GM18873 (cell line): ENCODE measurements around the gene KRTAP19-3.
"Not testable (repeated sequence)": the region's sequence is repeated elsewhere in the genome, so short reads cannot be mapped to it uniquely, and the experiment has no call there.

Experiments used
- ATAC-seq: cut with Tn5 transposase; IDR thresholded peaks from one replicate; pipeline ENCODE4 v1.9.1; 2021; ENCODE audit warnings: mild to moderate bottlenecking, moderate library complexity, moderate number of reproducible peaks; ENCODE audit not compliant: unreplicated experiment, low FRiP score

KRTAP19-3 gene

GRCh38 chr21:30491963-30492428 lies at the start of gene KRTAP19-3:
Gene KRTAP19-3, minus strand, starts transcription at chr21:30492013. Its CDS starts 56 bp downstream, at chr21:30491957.
- ATAC-seq: no peak

DNA sequence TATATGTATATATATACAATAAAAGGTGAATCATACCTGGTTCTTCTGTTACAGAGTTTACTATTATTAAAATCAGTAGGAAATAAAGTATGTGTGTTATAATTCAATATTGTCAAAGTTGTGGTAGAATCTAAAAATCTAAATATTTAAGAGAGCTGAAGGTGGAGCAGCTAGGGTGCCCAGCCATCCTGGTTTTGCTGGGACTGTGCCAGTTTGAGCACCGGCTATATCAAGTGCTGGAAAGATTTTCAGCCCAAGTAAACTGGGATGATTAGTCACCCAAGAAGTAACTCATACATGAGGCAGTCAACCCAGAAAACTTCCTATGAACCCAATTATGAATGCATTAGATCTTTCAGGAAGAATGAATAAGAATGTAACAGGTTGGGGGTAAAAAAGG lies 27.1 kb upstream of the KRTAP19-3 start:
- no peak for ATAC-seq

DNA sequence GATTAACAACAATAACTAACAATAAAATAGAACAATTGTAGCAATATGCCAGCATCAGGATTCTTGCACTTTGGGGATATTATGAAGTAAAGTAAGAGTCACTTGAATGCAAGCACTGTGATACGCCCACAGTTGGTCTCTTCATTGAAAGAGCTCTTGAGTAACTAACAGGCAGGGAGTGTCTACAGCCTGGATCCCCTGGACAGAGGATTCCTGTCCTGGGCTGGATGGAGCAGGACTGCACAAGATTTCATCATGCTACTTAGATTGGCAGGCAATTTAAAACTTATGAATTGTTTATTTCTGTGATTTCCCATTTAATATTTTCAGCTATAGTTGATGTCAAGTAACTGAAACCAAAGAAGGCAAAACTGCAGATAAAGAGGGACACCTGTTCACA lies 23.9 kb upstream of the KRTAP19-3 start:
- ATAC-seq: no peak

GRCh38 chr21:30505621-30506205 lies 13.9 kb upstream of the KRTAP19-3 start:
- ATAC-seq: not testable (repeated sequence)

- ATAC-seq: no peak
Measured at GRCh38 chr21:30502041-30502440, 10.2 kb upstream of the KRTAP19-3 start, which contains the start of gene KRTAP19-5. Gene KRTAP19-5, minus strand, starts transcription at chr21:30502141. Its CDS starts 51 bp downstream, at chr21:30502090.

DNA sequence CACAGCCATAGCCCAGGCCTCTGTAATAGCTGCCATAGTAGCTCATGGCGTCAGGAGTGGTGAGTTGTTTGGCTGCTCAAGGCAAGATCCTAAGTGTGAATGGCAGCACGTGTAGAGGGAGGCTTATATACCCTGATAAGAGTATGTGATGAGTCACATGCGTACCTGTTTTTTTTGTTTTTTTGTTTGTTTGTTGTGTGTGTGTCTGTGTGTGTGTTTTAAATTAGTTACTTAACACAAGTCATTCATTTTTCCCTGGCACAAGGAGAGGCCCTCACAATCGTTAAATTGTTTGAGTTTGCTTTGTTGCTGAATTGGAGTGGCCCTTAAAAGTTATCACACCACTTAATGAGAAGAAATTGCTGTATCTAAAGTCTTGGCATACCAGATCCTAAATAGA lies 5.3 kb upstream of the KRTAP19-3 start, which contains the start of gene KRTAP19-4:
Gene KRTAP19-4 (minus strand): TSS at position 101 of the 400 bp plus-strand sequence. CDS start 55 bp downstream, at position 46.
- no peak for ATAC-seq

- no peak for ATAC-seq
Measured at GRCh38 chr21:30487336-30487735, 4.5 kb downstream of the KRTAP19-3 start, which contains the start of gene KRTAP19-2. Gene KRTAP19-2, minus strand, starts transcription at chr21:30487436. Its CDS starts 88 bp downstream, at chr21:30487348.

DNA sequence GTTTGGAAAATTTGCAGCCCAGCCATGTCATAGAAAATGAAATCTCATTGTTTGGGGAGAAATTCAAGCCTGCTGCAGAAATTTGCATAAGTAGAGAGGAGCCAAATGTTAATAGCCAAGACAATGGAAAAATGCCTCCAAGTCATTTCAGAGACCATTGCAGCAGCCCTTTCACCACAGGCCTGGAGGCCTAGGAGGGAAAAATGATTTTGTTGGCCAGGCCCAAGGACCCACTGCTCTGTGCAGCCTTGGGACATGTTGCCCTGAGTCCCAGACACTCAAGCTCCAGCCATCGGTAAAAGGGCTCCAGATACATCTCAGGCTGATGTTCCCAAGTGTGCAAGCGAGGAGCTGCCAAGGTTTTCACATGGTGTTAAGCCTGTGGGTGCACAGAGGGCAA lies 5.6 kb downstream of the KRTAP19-3 start:
- no peak for ATAC-seq

DNA sequence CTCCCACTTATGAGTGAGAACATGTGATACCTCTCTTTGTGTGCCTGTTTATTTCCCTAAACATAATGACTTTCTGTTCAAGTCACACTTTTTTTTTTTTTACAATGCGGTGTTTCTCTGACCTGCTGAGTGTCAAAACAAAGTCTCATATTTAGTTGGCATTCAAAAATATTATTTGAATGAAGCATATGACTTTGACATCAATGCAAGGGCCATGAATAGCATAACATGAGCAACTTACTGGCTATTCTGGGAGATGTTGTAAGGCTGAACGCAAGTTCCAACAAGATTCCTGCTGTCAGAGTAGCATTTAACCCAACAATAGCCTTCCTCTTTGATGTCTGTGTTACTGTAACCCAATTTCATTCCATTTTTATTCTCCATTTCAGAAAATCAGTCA lies 9.7 kb downstream of the KRTAP19-3 start:
- no peak for ATAC-seq

GRCh38 chr21:30480145-30480544 lies 11.7 kb downstream of the KRTAP19-3 start, which contains the start of gene KRTAP19-1:
Gene KRTAP19-1, minus strand, starts transcription at chr21:30480367. Its CDS starts 50 bp downstream, at chr21:30480317.
- ATAC-seq: no peak

DNA sequence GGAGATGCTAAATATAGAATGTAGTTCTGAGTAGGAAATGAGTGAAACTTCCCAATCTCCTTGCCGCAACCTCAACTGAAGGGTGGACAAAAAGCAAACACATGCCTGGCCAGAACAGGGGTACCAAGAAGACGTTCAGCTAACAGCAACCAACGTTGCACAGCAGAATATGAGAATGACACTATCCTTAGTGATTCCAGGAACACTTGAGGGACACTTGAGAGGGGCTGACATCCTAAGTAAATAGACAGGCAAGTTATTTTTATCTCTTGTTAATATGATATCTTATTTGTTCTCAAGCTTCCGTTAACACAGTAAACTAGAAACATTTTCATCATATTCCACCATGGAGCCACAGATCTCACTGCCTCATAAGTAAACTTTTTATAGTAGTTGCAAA lies 12.6 kb downstream of the KRTAP19-3 start:
- ATAC-seq: no peak

GRCh38 chr21:30478004-30478403 lies 13.8 kb downstream of the KRTAP19-3 start:
- no peak for ATAC-seq

DNA sequence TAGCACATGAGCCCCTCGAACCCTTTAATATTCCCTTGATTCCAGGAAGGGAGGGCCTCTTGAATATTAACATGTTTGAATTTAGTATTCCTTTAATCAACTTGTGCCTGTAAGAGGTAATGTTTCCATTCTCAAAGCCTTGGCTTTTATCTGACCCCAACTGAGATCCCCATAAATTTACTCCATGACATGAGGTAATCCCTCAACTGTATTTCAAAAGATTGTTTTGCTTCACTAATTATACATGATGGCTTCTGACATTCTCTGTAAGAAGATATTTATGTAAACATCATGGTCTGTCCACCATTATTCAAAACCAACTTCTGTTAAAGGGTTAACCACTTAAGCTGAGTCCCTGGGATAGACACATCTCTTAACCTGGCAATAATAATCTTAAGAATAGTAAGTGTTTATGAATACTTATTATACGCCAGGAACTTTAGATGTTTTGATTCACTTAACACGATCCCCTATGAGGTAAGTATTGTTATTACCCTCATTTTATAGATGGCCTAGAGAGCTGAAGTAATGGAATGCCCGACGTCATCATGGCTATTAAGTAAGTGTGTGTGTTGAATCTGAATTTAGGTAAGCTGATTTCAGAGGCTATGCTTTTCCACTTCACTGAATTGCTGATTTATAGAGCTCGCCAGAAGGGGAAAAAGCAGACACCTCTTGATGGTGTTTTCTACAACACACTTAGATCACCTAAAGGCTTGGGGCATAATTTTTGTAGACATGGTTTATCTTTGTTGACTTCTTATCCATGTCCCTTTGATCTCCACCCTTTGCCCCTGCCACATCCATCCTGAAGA lies 22.7 kb downstream of the KRTAP19-3 start:
- no peak for ATAC-seq

DNA sequence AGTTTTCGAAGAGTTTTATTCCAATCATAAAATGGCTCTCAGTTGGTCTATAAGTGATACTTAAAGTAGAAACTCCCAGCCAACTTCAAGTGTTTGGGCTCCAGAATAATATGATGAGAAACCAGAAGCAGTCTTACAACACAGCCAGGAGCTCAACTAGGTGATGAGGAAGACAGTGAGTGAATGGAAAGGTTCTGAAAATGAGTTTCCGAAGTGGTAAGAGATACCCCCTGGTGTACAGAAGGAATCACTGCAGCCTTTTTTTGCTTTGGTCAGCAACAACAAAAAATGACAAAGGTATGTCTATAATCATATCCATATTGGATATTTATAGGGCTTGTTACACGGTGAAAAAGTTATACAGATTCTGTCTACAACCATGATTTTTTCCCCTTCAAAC lies 28.1 kb downstream of the KRTAP19-3 start:
- no peak for ATAC-seq

- no peak for ATAC-seq
Measured at GRCh38 chr21:30448514-30448913, 43.3 kb downstream of the KRTAP19-3 start.

DNA sequence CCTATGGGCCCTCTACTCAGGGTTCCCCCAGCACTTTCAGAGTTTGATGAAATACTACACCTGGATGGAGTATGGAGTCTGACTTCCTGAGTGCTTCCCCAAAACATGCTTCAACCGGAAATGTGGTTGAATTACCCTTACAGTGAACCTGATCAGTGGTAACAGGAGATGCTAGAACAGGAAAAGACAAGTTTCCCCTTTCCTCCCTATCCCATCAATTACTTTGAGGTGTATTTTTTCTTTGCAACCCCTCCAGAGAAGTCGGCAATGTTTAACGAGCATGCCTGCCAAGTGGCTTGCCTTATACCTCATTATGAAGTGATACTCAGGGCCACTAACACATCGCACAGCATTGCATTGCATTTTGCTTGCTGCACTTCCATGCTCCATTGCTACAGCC lies 44.8 kb downstream of the KRTAP19-3 start:
- ATAC-seq: no peak

- ATAC-seq: no peak
Measured at GRCh38 chr21:30444204-30444603, 47.6 kb downstream of the KRTAP19-3 start.

DNA sequence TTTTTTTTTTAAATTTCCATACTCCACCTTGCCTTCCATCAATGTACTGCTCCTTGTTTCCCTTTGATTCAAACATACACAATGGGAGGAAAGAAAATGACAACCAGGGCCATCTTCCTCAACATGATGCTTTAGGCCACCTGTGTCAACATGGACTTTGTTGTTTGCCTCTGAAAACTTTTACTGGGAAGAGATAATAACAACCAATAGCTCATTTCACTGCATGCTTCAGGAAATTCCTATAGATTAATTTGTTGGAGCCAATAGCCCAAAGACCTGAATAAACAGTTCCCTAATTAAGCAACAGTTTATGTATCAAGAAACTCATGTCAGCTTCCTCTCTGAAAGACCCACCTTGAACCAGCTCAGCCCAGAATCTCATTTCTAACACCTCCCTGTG lies 48.6 kb downstream of the KRTAP19-3 start:
- no peak for ATAC-seq
